SK-N-MC (cell line): ENCODE measurements around the gene MTR.

Experiments used
- EZH2 ChIP-seq: fragments of 200-600 bp; sonication (generic); IDR thresholded peaks from one replicate; pipeline ENCODE4 v1.6.1; 2017; ENCODE audit warnings: antibody characterized with exemption
- POLR2AphosphoS5 ChIP-seq: IDR thresholded peaks from 2 replicates; pipeline ENCODE4 v1.6.1; 2012; ENCODE audit warnings: mild to moderate bottlenecking, low read depth, low read length, borderline replicate concordance

- TF ChIP-seq EZH2 (no peak), POLR2AphosphoS5 (no peak)
Observed at GRCh38 chr1:236944556-236944955, 149.5 kb downstream of the MTR start.
